Measurements from ENCODE around the gene PSMD13. TPM values are rescaled to one million over a fixed set of nuclear protein-coding genes. Genes with fewer than 3 reads are reported as not detected.

PSMD13 gene
- total and polyA plus RNA-seq, 2 of the 13 experiments (the other 11 are each of a cell fraction or from before 2014, with no cell fraction given): 83.0 to 117 TPM

- TF ChIP-seq TCF12 (IDR thresholded peaks at IDR 0.05) (no peak), TCF12 (CRISPR knock-in tag; IDR thresholded peaks at IDR 0.05) (no peak), KDM5B (CRISPR knock-in tag; IDR thresholded peaks at IDR 0.05; ENCODE audit: borderline replicate concordance) (no peak), KIAA2018 (CRISPR knock-in tag; IDR thresholded peaks at IDR 0.05; ENCODE audit: borderline replicate concordance) (no peak), ZNF792 (CRISPR knock-in tag; IDR thresholded peaks at IDR 0.05) (no peak; the same call in 1 of the 2 replicates), SIN3A (IDR thresholded peaks at IDR 0.05; ENCODE audit: borderline replicate concordance, low read depth, low read length) (peak; percentile 75; the same call in 1 of the 2 replicates), SALL1 (CRISPR knock-in tag; IDR thresholded peaks at IDR 0.05) (no peak), SP4 (CRISPR knock-in tag; IDR thresholded peaks at IDR 0.05) (no peak), ETS1 (CRISPR knock-in tag; IDR thresholded peaks at IDR 0.05) (no peak), PRPF4 (IDR thresholded peaks at IDR 0.05; ENCODE audit: low read depth, low read length, poor library complexity, severe bottlenecking) (no peak), FOXA3 (CRISPR knock-in tag; IDR thresholded peaks at IDR 0.05) (0 out of 2 replicates have a peak, but pooled peaks have one; percentile 9), ZNF264 (CRISPR knock-in tag; IDR thresholded peaks at IDR 0.05) (no peak), HIVEP1 (CRISPR knock-in tag; IDR thresholded peaks at IDR 0.05) (no peak), HNF1A (IDR thresholded peaks at IDR 0.05; ENCODE audit: low read depth) (no peak), HNF1A (CRISPR knock-in tag; IDR thresholded peaks at IDR 0.05; ENCODE audit: borderline replicate concordance) (no peak), BCL6 (CRISPR knock-in tag; IDR thresholded peaks at IDR 0.05) (no peak), SP1 (IDR thresholded peaks at IDR 0.05) (no peak), SP1 (CRISPR knock-in tag; IDR thresholded peaks at IDR 0.05) (no peak; the same call in 1 of the 2 replicates)
These were observed 591 bp upstream of the PSMD13 start, which contains the start of gene SIRT3 (continued) for GRCh38 chr11:235997-236773.

Data from HepG2 (cell line).